Measurements from ENCODE around the gene EPHB6.

DNA sequence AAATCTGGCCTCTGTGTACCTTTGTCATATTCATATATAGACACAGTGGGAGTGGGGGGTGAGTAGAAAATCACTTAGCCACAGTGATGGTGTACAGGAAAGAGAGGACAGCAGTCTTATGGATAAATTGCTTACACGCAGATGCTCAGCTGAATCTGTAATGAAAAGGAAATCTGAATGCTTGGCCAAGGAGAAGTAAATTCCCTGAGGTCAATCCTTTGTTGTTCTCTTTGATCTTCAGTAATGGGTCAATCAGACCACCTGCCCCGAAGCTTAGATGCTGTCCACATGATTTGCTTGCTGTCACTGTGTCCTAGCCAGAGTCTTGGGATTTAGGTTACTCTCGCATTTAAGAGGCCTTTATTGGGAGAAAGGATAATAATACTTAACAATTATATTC, 18.4 kb upstream of the EPHB6 start:
- TF ChIP-seq CTCF (IDR thresholded peaks at IDR 0.05) (no peak), POLR2A (IDR thresholded peaks at IDR 0.05) (no peak)

All from tibial nerve (tissue), 3 donors.